SK-N-SH (cell line): ENCODE data around the gene BOLA3. TPM values are rescaled to one million over a fixed set of nuclear protein-coding genes. Genes with fewer than 3 reads are reported as not detected.
A peak's percentile ranks its signal among the peaks of the same experiment; 100 is the strongest.

Experiments used
- CTCF ChIA-PET: fragments of 300-600, 350-600 bp; formaldehyde crosslinking; extraction: SDS; loops from one replicate; lab custom pipeline; 2021; lab: Yijun Ruan, JAX
- POLR2A ChIA-PET: fragments of 350-600 bp; sonication (Branson Sonifier 250); formaldehyde crosslinking; extraction: SDS; loops from one replicate; lab custom pipeline; 2020; ENCODE audit warnings: antibody characterized with exemption, inconsistent platforms; lab: Yijun Ruan, JAX
- DNase-seq: peaks from one replicate; pipeline ENCODE4 v3.0.0; 2012
- H2AFZ ChIP-seq: fragments of 200-600 bp; sonication (generic); 2 replicates; pipeline ENCODE4 v1.8.1; 2016; ENCODE audit warnings: antibody characterized with exemption, mild to moderate bottlenecking, low read depth
- H3F3A ChIP-seq: fragments of 200-600 bp; sonication (generic); replicated peaks from 2 replicates; pipeline ENCODE3; 2016; ENCODE audit warnings: antibody characterized with exemption, mild to moderate bottlenecking; ENCODE audit not compliant: insufficient read depth
- H3K27ac ChIP-seq, 2 experiments: fragments of 200-500 bp in 1 of 2; fragments of 200-600 bp in 1 of 2; sonication (Bioruptor generic) in 1 of 2; sonication (generic), shearing (Covaris generic) in 1 of 2; 2 replicates each; pipeline versions ENCODE4 v1.5.1 to v1.6.1; 2014 to 2016; ENCODE audit warnings: low read depth in 2 of 2, inconsistent platforms in 1 of 2, low read length in 1 of 2, mild to moderate bottlenecking in 1 of 2, mixed read lengths in 1 of 2
- H3K27me3 ChIP-seq: fragments of 200-600 bp; sonication (generic), shearing (Covaris generic); 2 replicates; pipeline ENCODE4 v1.6.1; 2016; ENCODE audit warnings: mixed run types; ENCODE audit not compliant: insufficient read depth
- H3K36me3 ChIP-seq, 2 experiments: fragments of 200-500 bp in 1 of 2; fragments of 200-600 bp in 1 of 2; sonication (Bioruptor generic) in 1 of 2; sonication (generic) in 1 of 2; replicated peaks in 1 of 2; 2 replicates each; pipeline versions ENCODE3 to v1.5.1; 2014 to 2016; ENCODE audit warnings: low read length in 1 of 2, mild to moderate bottlenecking in 1 of 2; ENCODE audit not compliant: insufficient read depth in 2 of 2, control insufficient read depth in 1 of 2
- H3K4me1 ChIP-seq, 2 experiments: fragments of 200-500 bp in 1 of 2; fragments of 200-600 bp in 1 of 2; sonication (Bioruptor generic) in 1 of 2; sonication (generic), shearing (Covaris generic) in 1 of 2; 2 replicates each; pipeline versions ENCODE4 v1.5.1 to v1.6.1; 2014 to 2016; ENCODE audit warnings: low read depth in 1 of 2, low read length in 1 of 2, mixed run types in 1 of 2; ENCODE audit not compliant: insufficient read depth in 2 of 2, control insufficient read depth in 1 of 2
- H3K4me2 ChIP-seq: fragments of 200-600 bp; sonication (generic), shearing (Covaris generic); 2 replicates; pipeline ENCODE4 v1.6.1; 2017; ENCODE audit warnings: mixed run types
- H3K4me3 ChIP-seq, 2 experiments: fragments of 200-500 bp in 1 of 2; fragments of 200-600 bp in 1 of 2; sonication (Bioruptor generic) in 1 of 2; sonication (generic), shearing (Covaris generic) in 1 of 2; 2 replicates each; pipeline versions ENCODE4 v1.5.1 to v1.8.1; 2014 to 2016; ENCODE audit warnings: low read depth in 2 of 2, inconsistent platforms in 1 of 2, low read length in 1 of 2, mild to moderate bottlenecking in 1 of 2, mixed read lengths in 1 of 2, moderate library complexity in 1 of 2
- H3K79me2 ChIP-seq: fragments of 200-600 bp; sonication (generic); 2 replicates; pipeline ENCODE4 v1.8.1; 2017; ENCODE audit warnings: mild to moderate bottlenecking; ENCODE audit not compliant: insufficient read depth
- H3K9ac ChIP-seq: fragments of 200-600 bp; sonication (generic); 2 replicates; pipeline ENCODE4 v1.6.1; 2017; ENCODE audit warnings: mixed run types
- H3K9me2 ChIP-seq: fragments of 200-600 bp; sonication (generic); 2 replicates; pipeline ENCODE4 v1.6.1; 2017; ENCODE audit warnings: mixed run types
- H3K9me3 ChIP-seq: fragments of 200-600 bp; sonication (generic); 2 replicates; pipeline ENCODE4 v1.6.1; 2017; ENCODE audit warnings: mixed run types, mild to moderate bottlenecking, moderate library complexity
- H4K20me1 ChIP-seq: fragments of 200-600 bp; sonication (generic); 2 replicates; pipeline ENCODE4 v1.6.1; 2017; ENCODE audit warnings: mild to moderate bottlenecking, mixed run types; ENCODE audit not compliant: insufficient read depth
- CTCF ChIP-seq: fragments of 200-600 bp; sonication (generic); IDR thresholded peaks from 2 replicates; pipeline ENCODE4 v1.6.1; 2017; ENCODE audit warnings: antibody characterized with exemption, mild to moderate bottlenecking, moderate library complexity
- ELF1 ChIP-seq: IDR thresholded peaks from 2 replicates; pipeline ENCODE4 v1.4.0; 2012
- EZH2phosphoT487 ChIP-seq: fragments of 200-600 bp; sonication (generic); IDR thresholded peaks from 2 replicates; pipeline ENCODE4 v1.6.1; 2017; ENCODE audit warnings: low read depth, mixed run types, mild to moderate bottlenecking, antibody characterized with exemption, moderate library complexity, borderline replicate concordance
- IRF3 ChIP-seq: fragments of 150-350 bp; IDR thresholded peaks from 2 replicates; pipeline ENCODE4 v1.6.1; 2016; ENCODE audit warnings: mild to moderate bottlenecking, low read depth, low read length
- JUND ChIP-seq: IDR thresholded peaks from 2 replicates; pipeline ENCODE4 v1.4.0; 2012
- NFIC ChIP-seq: IDR thresholded peaks from 2 replicates; pipeline ENCODE4 v1.4.0; 2012; ENCODE audit warnings: borderline replicate concordance
- NRF1 ChIP-seq: IDR thresholded peaks from 2 replicates; pipeline ENCODE4 v1.6.1; 2012; ENCODE audit warnings: low read depth, mild to moderate bottlenecking, low read length
- SIN3A ChIP-seq: IDR thresholded peaks from 2 replicates; pipeline ENCODE4 v1.6.1; 2012; ENCODE audit warnings: low read depth, mild to moderate bottlenecking, low read length, moderate library complexity, borderline replicate concordance
- TAF1 ChIP-seq: IDR thresholded peaks from 2 replicates; pipeline ENCODE4 v1.6.1; 2012; ENCODE audit warnings: low read depth, mild to moderate bottlenecking, low read length, moderate library complexity, borderline replicate concordance
- TEAD4 ChIP-seq: IDR thresholded peaks from 2 replicates; pipeline ENCODE4 v1.4.0; 2012; ENCODE audit warnings: mild to moderate bottlenecking, borderline replicate concordance; ENCODE audit not compliant: insufficient read depth
- YY1 ChIP-seq: IDR thresholded peaks from 2 replicates; pipeline ENCODE4 v1.4.0; 2012; ENCODE audit warnings: low read depth, mild to moderate bottlenecking
- WGBS: methylation state at CpG from one replicate; pipeline ENCODE4 v1.1.6; 2017; ENCODE audit warnings: low lambda C conversion rate; 5-methylcytosine and 5-hydroxymethylcytosine counted together
- polyA plus RNA-seq, 3 experiments: library from polyadenylated mRNA; depleted of rRNA; stranded (reverse); fragments of >200 nt; gene quantifications; 2 replicates each; pipeline ENCODE4 v1.2.3, GENCODE V29; 2012
- TF ChIP-seq, protein P1 (sequence below): IDR thresholded peaks from 2 replicates; pipeline ENCODE4 v1.4.0; 2012; ENCODE audit warnings: low read depth, borderline replicate concordance
- TF ChIP-seq, protein P2 (sequence below): IDR thresholded peaks from 2 replicates; pipeline ENCODE4 v1.4.0; 2012; ENCODE audit warnings: low read depth
- TF ChIP-seq, protein P3 (sequence below): IDR thresholded peaks from 2 replicates; pipeline ENCODE4 v1.4.0; 2012; ENCODE audit warnings: low read depth, borderline replicate concordance
- TF ChIP-seq, protein P4 (sequence below): fragments of 150-350 bp; IDR thresholded peaks from 2 replicates; pipeline ENCODE4 v1.6.1; 2017; ENCODE audit warnings: antibody characterized with exemption, low read length, low read depth, borderline replicate concordance

Gene BOLA3
- polyA plus RNA-seq, 1 of the 3 experiments (the other 2 are of a cell fraction), result 90.1 TPM

DNA sequence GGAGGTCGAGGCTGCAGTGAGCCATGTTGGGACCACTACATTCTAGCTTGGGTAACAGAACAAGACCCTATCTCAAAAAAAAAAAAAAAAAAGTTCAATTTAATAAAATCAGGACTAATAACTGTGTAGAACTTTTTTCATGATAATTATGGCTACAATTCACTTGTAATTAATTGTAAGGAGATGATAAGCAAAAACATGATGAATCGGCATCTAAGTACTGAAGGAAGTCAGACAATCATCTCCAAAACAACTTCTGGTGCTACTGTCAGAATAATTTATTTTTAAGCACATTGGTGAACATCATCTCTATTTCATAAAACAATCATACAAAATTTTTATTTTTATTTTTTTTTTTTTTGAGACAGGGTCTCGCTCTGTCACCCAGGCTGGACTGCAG lies 41.0 kb upstream of the BOLA3 start:
- DNase-seq, result no peak
- Histone ChIP-seq H3F3A (no peaks in the 10 kb centered on the region), H3K4me2 (no peak overlapping the region), H3K27me3 (no peaks in the 10 kb centered on the region), H3K27ac (no peak overlapping the region), H3K9me2 (no peaks in the 10 kb centered on the region), H3K9ac (no peak overlapping the region), H4K20me1 (no peaks in the 10 kb centered on the region), H3K36me3 (no peaks in the 10 kb centered on the region), H3K9me3 (no peaks in the 10 kb centered on the region), H3K4me3 (no peak overlapping the region), H3K4me1 (no peaks in the 10 kb centered on the region), H3K79me2 (no peaks in the 10 kb centered on the region), H2AFZ (no peak overlapping the region)
- POLR2A ChIA-PET, result interaction anchor here (0.6 kb wide), 1 partner anchor 10 kb away, joined by 3 read pairs; the partner anchor contains the start of gene MOB1A
- CTCF ChIA-PET, result no interaction called here
- TF ChIP-seq, protein P1, sequence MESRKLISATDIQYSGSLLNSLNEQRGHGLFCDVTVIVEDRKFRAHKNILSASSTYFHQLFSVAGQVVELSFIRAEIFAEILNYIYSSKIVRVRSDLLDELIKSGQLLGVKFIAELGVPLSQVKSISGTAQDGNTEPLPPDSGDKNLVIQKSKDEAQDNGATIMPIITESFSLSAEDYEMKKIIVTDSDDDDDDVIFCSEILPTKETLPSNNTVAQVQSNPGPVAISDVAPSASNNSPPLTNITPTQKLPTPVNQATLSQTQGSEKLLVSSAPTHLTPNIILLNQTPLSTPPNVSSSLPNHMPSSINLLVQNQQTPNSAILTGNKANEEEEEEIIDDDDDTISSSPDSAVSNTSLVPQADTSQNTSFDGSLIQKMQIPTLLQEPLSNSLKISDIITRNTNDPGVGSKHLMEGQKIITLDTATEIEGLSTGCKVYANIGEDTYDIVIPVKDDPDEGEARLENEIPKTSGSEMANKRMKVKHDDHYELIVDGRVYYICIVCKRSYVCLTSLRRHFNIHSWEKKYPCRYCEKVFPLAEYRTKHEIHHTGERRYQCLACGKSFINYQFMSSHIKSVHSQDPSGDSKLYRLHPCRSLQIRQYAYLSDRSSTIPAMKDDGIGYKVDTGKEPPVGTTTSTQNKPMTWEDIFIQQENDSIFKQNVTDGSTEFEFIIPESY, result no peak
- 95% methylated on average over 3 of the region's 3 CpGs for WGBS

GRCh38 chr2:74188018-74188601 lies 40.4 kb upstream of the BOLA3 start:
- ChIA-PET POLR2A (interaction anchor here (0.6 kb wide), 1 partner anchor 10 kb away, joined by 3 read pairs; the partner anchor contains the start of gene MOB1A), CTCF (no interaction called here)
- H3K27me3 ChIP-seq, result no peaks in the 10 kb centered on the region
- H3K4me2 ChIP-seq, result no peak overlapping the region
- peak overlapping the region; percentile 26; the same call in 1 of the 2 replicates for H2AFZ ChIP-seq
- H3K4me1 ChIP-seq, result no peaks in the 10 kb centered on the region
- no peak overlapping the region for H3K27ac ChIP-seq
- no peaks in the 10 kb centered on the region for H4K20me1 ChIP-seq
- H3K9ac ChIP-seq, result no peak overlapping the region
- DNase-seq, result no peak
- no peaks in the 10 kb centered on the region for H3F3A ChIP-seq
- H3K9me3 ChIP-seq, result no peaks in the 10 kb centered on the region
- no peaks in the 10 kb centered on the region for H3K9me2 ChIP-seq
- WGBS, result 82% methylated on average over 6 of the region's 6 CpGs
- H3K36me3 ChIP-seq, result no peaks in the 10 kb centered on the region
- H3K79me2 ChIP-seq, result no peaks in the 10 kb centered on the region
- no peak overlapping the region for H3K4me3 ChIP-seq
- TF ChIP-seq SIN3A, result no peak
- TF ChIP-seq CTCF, result no peak
- TF ChIP-seq, protein P2, sequence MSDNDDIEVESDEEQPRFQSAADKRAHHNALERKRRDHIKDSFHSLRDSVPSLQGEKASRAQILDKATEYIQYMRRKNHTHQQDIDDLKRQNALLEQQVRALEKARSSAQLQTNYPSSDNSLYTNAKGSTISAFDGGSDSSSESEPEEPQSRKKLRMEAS, result peak; percentile 13; the same call in 1 of the 2 replicates
- TF ChIP-seq TEAD4, result 0 out of 2 replicates have a peak, but pooled peaks have one; percentile 16
- TF ChIP-seq, protein P1, result no peak
- TF ChIP-seq, protein P3, sequence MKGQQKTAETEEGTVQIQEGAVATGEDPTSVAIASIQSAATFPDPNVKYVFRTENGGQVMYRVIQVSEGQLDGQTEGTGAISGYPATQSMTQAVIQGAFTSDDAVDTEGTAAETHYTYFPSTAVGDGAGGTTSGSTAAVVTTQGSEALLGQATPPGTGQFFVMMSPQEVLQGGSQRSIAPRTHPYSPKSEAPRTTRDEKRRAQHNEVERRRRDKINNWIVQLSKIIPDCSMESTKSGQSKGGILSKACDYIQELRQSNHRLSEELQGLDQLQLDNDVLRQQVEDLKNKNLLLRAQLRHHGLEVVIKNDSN, result no peak
- no peak for TF ChIP-seq TAF1
- no peak for TF ChIP-seq NRF1
- TF ChIP-seq NFIC, result peak; percentile 33; the same call in 1 of the 2 replicates
- TF ChIP-seq ELF1, result no peak
- TF ChIP-seq, protein P4, sequence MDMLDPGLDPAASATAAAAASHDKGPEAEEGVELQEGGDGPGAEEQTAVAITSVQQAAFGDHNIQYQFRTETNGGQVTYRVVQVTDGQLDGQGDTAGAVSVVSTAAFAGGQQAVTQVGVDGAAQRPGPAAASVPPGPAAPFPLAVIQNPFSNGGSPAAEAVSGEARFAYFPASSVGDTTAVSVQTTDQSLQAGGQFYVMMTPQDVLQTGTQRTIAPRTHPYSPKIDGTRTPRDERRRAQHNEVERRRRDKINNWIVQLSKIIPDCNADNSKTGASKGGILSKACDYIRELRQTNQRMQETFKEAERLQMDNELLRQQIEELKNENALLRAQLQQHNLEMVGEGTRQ, result no peak
- no peak for TF ChIP-seq EZH2phosphoT487
- no peak for TF ChIP-seq IRF3
- no peak for TF ChIP-seq YY1
- peak; percentile 26; the same call in 1 of the 2 replicates for TF ChIP-seq JUND
